ENCODE measurements around the gene C11orf24. TPM values are rescaled to one million over a fixed set of nuclear protein-coding genes. Genes with fewer than 3 reads are reported as not detected.

Gene C11orf24
- total and polyA plus RNA-seq, 10 of the 15 experiments (the other 5 are each of a cell fraction or from before 2014, with no cell fraction given) = 4.3 to 104 (median 41.4) TPM

GRCh38 chr11:68308068-68308467 is 36.3 kb upstream of the C11orf24 start:
- ChIA-PET RAD21 (ENCODE audit: unreplicated experiment) (no interaction called here), SMC1A (ENCODE audit: uncharacterized antibody, unreplicated experiment) (interaction anchor here (1.3 to 1.5 kb wide), 4 partner anchors 10 to 80 kb away, joined by 3 to 4 read pairs (median 3); no protein-coding TSS in a partner anchor), CTCF (interaction anchor here (2.9 kb wide), 1 partner anchor 10 kb away, joined by 13 read pairs; no protein-coding TSS in a partner anchor), POLR2A (interaction anchor here (0.6 kb wide), 1 partner anchor 127 kb away, joined by 3 read pairs; no protein-coding TSS in a partner anchor)
- ATAC-seq (no peak), FAIRE-seq (no peak), DNase-seq (ENCODE audit: low read depth, low spot score) (no peak)
- Histone ChIP-seq H3K4me3 (no peak overlapping the region), H3K9me3 (replicated peaks; ENCODE audit: control insufficient read depth, insufficient read depth, low read length) (peaks cover 3% of the 10 kb centered on the region; the same call in 1 of the 3 replicates), H3K27ac (ENCODE audit: control insufficient read depth, insufficient read depth) (no peak overlapping the region), H3K9ac (ENCODE audit: control insufficient read depth, insufficient read depth, low read length) (no peak overlapping the region), H3K4me2 (ENCODE audit: control insufficient read depth, insufficient read depth) (no peak overlapping the region), H3K4me1 (ENCODE audit: control insufficient read depth, insufficient read depth, low read length) (no peaks in the 10 kb centered on the region; the same call in 1 of the 2 replicates), H3K36me3 (ENCODE audit: control insufficient read depth in 2 of 2, insufficient read depth in 2 of 2, low read length in 1 of 2) (no peaks in the 10 kb centered on the region), H4K20me1 (ENCODE audit: control insufficient read depth, insufficient read depth) (no peaks in the 10 kb centered on the region), H3K27me3 (replicated peaks in 1 of 2; ENCODE audit: control insufficient read depth in 2 of 2, insufficient read depth in 2 of 2, low read length in 1 of 2) (no peaks in the 10 kb centered on the region), H3K79me2 (ENCODE audit: control insufficient read depth, insufficient read depth, low read length) (peaks cover 1% of the 10 kb centered on the region), H2AFZ (ENCODE audit: control insufficient read depth, low read depth, low read length) (no peak overlapping the region)
- intact Hi-C loops (cut with micrococcal nuclease; ENCODE audit: unreplicated experiment) (no loop called here), in situ Hi-C loops (cut with MboI) (no loop called here)
- no TSS peak for BruUV-seq (replicated peaks)
- no peak for TF ChIP-seq SMARCA5 (IDR thresholded peaks at IDR 0.05)
- no peak for TF ChIP-seq ZNF592 (IDR thresholded peaks at IDR 0.05)
- TF ChIP-seq CHD2 (IDR thresholded peaks at IDR 0.05; ENCODE audit: borderline replicate concordance, low read depth, low read length) = no peak
- no peak for TF ChIP-seq CBFB (IDR thresholded peaks at IDR 0.05; ENCODE audit: low read depth)
- TF ChIP-seq PAX8 (IDR thresholded peaks at IDR 0.05) = no peak
- no peak for TF ChIP-seq SRF (IDR thresholded peaks at IDR 0.05; ENCODE audit: low read depth in 2 of 2, low read length in 2 of 2)
- no peak for TF ChIP-seq CEBPB (IDR thresholded peaks at IDR 0.05; ENCODE audit: borderline replicate concordance in 1 of 2, low read depth in 2 of 2, low read length in 2 of 2)
- TF ChIP-seq CHD1 (IDR thresholded peaks at IDR 0.05; ENCODE audit: low read depth, low read length) = no peak
- TF ChIP-seq TAF1 (IDR thresholded peaks at IDR 0.05; ENCODE audit: borderline replicate concordance, low read depth, low read length) = no peak
- TF ChIP-seq NFYA (IDR thresholded peaks at IDR 0.05; ENCODE audit: borderline replicate concordance, low read depth, low read length) = no peak
- TF ChIP-seq REST (IDR thresholded peaks at IDR 0.05; ENCODE audit: low read depth, low read length) = no peak
- no peak for TF ChIP-seq SMAD1 (IDR thresholded peaks at IDR 0.05; ENCODE audit: low read depth, partially characterized antibody)
- no peak for TF ChIP-seq DPF2 (IDR thresholded peaks at IDR 0.05)
- no peak for TF ChIP-seq BRCA1 (IDR thresholded peaks at IDR 0.05; ENCODE audit: low read depth, low read length)
- no peak for TF ChIP-seq MYB (IDR thresholded peaks at IDR 0.05; ENCODE audit: borderline replicate concordance, low read depth, low read length)
- no peak for TF ChIP-seq PAX5 (IDR thresholded peaks at IDR 0.05; ENCODE audit: borderline replicate concordance, low read depth, low read length)
- no peak for TF ChIP-seq TCF12 (IDR thresholded peaks at IDR 0.05; ENCODE audit: low read depth, low read length)
- TF ChIP-seq JUNB (IDR thresholded peaks at IDR 0.05) = no peak
- 60% methylated on average over 11 of the region's 11 CpGs for WGBS (ENCODE audit: insufficient coverage, insufficient replicate concordance, low lambda C conversion rate, missing lambda C conversion rate)
